Endothelial cell of umbilical vein (primary cell): Measurements from ENCODE around the gene IRX1. TPM values are rescaled to one million over a fixed set of nuclear protein-coding genes. Genes with fewer than 3 reads are reported as not detected.

Source experiments
- BruUV-seq: library from RNA; stranded (reverse); fragments of 400-500 nt; replicated peaks from 2 replicates; lab custom pipeline; 2021; lab: Mats Ljungman, UMichigan
- CTCF ChIA-PET: fragments of 300-600, 350-600 bp; sonication (Branson Sonifier 250); formaldehyde crosslinking; loops from one replicate; lab custom pipeline; 2021; ENCODE audit warnings: antibody characterized with exemption, inconsistent platforms; lab: Charles Lee
- POLR2A ChIA-PET: fragments of 300-600, 350-600 bp; sonication (Branson Sonifier 250); formaldehyde crosslinking; loops from one replicate; lab custom pipeline; 2021; ENCODE audit warnings: antibody characterized with exemption, inconsistent platforms; lab: Charles Lee
- DNase-seq: peaks from one replicate; pipeline ENCODE4 v3.0.0-alpha.2; 2011; ENCODE audit warnings: low read depth, low spot score
- FAIRE-seq: peaks from 2 replicates; lab custom pipeline; 2011; peaks lifted over from hg19 to GRCh38; lab: Jason Lieb, UNC
- H2AFZ ChIP-seq: 2 replicates; pipeline ENCODE4 v1.6.0; 2012; ENCODE audit warnings: low read depth, low read length, control low read depth, inconsistent platforms
- H3K27ac ChIP-seq: 2 replicates; pipeline ENCODE4 v1.5.1; 2011; ENCODE audit warnings: low read depth, mild to moderate bottlenecking, control low read depth, low read length, moderate library complexity; ENCODE audit not compliant: insufficient read depth
- H3K27me3 ChIP-seq, 2 experiments: 2 replicates each; pipeline versions ENCODE4 v1.6.0 to v1.6.1; 2011; ENCODE audit warnings: low read length in 2 of 2, mixed read lengths in 1 of 2; ENCODE audit not compliant: control insufficient read depth in 2 of 2, insufficient read depth in 2 of 2
- H3K36me3 ChIP-seq, 2 experiments: 2 replicates in 1 of 2; 3 replicates in 1 of 2; pipeline ENCODE4 v1.5.1; 2011; ENCODE audit warnings: low read length in 2 of 2, mild to moderate bottlenecking in 1 of 2, moderate library complexity in 1 of 2; ENCODE audit not compliant: control insufficient read depth in 2 of 2, insufficient read depth in 2 of 2; ENCODE audit errors: extremely low read depth in 1 of 2
- H3K4me1 ChIP-seq: 3 replicates; pipeline ENCODE4 v1.5.1; 2011; ENCODE audit warnings: mild to moderate bottlenecking, low read length; ENCODE audit not compliant: control insufficient read depth, insufficient read depth; ENCODE audit errors: extremely low read depth
- H3K4me2 ChIP-seq: 2 replicates; pipeline ENCODE4 v1.6.1; 2011; ENCODE audit warnings: low read length, control low read depth, mixed read lengths; ENCODE audit not compliant: insufficient read depth
- H3K4me3 ChIP-seq, 3 experiments: fragments of 200-600 bp in 1 of 3; sonication (generic), shearing (Covaris generic) in 1 of 3; replicated peaks in 1 of 3; 2 replicates each; pipeline ENCODE4 v1.5.1; 2011 to 2016; ENCODE audit warnings: control low read depth in 3 of 3, low read length in 3 of 3, mild to moderate bottlenecking in 2 of 3, inconsistent platforms in 1 of 3, low read depth in 1 of 3, moderate library complexity in 1 of 3; ENCODE audit not compliant: insufficient read depth in 1 of 3
- H3K79me2 ChIP-seq: 2 replicates; pipeline ENCODE4 v1.6.0; 2012; ENCODE audit warnings: low read length, inconsistent platforms; ENCODE audit not compliant: control insufficient read depth, insufficient read depth
- H3K9ac ChIP-seq: replicated peaks from 2 replicates; pipeline ENCODE3; 2011; ENCODE audit warnings: low read length, control low read depth; ENCODE audit not compliant: insufficient read depth; ENCODE audit errors: extremely low read depth
- H3K9me1 ChIP-seq: replicated peaks from 3 replicates; pipeline ENCODE4 v1.6.0; 2011; ENCODE audit warnings: mild to moderate bottlenecking, low read length; ENCODE audit not compliant: control insufficient read depth, insufficient read depth; ENCODE audit errors: extremely low read depth
- H3K9me3 ChIP-seq: replicated peaks from 2 replicates; pipeline ENCODE4 v1.5.1; 2012; ENCODE audit warnings: low read length, inconsistent platforms; ENCODE audit not compliant: control insufficient read depth, insufficient read depth
- H4K20me1 ChIP-seq: replicated peaks from 2 replicates; pipeline ENCODE3; 2011; ENCODE audit warnings: mild to moderate bottlenecking, low read length; ENCODE audit not compliant: control insufficient read depth, insufficient read depth; ENCODE audit errors: extremely low read depth
- CTCF ChIP-seq, 2 donors: IDR thresholded peaks; 1 replicate in 1 of 2; 2 replicates in 1 of 2; pipeline ENCODE4 v1.5.1; 2011; ENCODE audit warnings: low read length in 2 of 2, mild to moderate bottlenecking in 2 of 2, moderate library complexity in 2 of 2, control low read depth in 1 of 2, inconsistent platforms in 1 of 2, low read depth in 1 of 2; ENCODE audit not compliant: insufficient read depth in 1 of 2; ENCODE audit errors: extremely low read depth in 1 of 2
- EZH2 ChIP-seq: IDR thresholded peaks from 2 replicates; pipeline ENCODE4 v1.6.1; 2012; ENCODE audit warnings: borderline replicate concordance, low read depth, mild to moderate bottlenecking, moderate library complexity, low read length, inconsistent platforms; ENCODE audit not compliant: severe bottlenecking
- FOS ChIP-seq: IDR thresholded peaks from 2 replicates; pipeline ENCODE4 v1.6.1; 2011; ENCODE audit warnings: mild to moderate bottlenecking, low read length, moderate library complexity, borderline replicate concordance; ENCODE audit not compliant: insufficient read depth
- GATA2 ChIP-seq: IDR thresholded peaks from 2 replicates; pipeline ENCODE4 v1.7.0; 2011; ENCODE audit warnings: low read depth, mild to moderate bottlenecking, moderate library complexity, mixed read lengths, low read length; ENCODE audit not compliant: insufficient read length, insufficient read depth
- JUN ChIP-seq: IDR thresholded peaks from 2 replicates; pipeline ENCODE4 v1.6.1; 2011; ENCODE audit warnings: borderline replicate concordance, low read depth; ENCODE audit not compliant: insufficient read length, insufficient read depth
- MAX ChIP-seq: IDR thresholded peaks from 2 replicates; pipeline ENCODE4 v1.6.1; 2011; ENCODE audit not compliant: insufficient read depth, insufficient read length
- POLR2AphosphoS5 ChIP-seq: IDR thresholded peaks from 2 replicates; pipeline ENCODE4 v1.6.1; 2012; ENCODE audit warnings: low read depth, mild to moderate bottlenecking, control low read depth, low read length, moderate library complexity; ENCODE audit not compliant: insufficient read depth
- dilution Hi-C: fragments of 300-500 bp; cut with MboI; formaldehyde crosslinking; loops from one replicate; pipeline ENCODE4 v1.15.0; 2019; ENCODE audit warnings: low sequenced_read_pairs; ENCODE audit not compliant: extremely low pct_ligation_motif_present
- intact Hi-C: fragments of 100-400 bp; cut with micrococcal nuclease; formaldehyde crosslinking; loops from one replicate; pipeline ENCODE4 v1.10.0; 2022
- polyA plus RNA-seq, 4 experiments: library from polyadenylated mRNA; depleted of rRNA in 3 of 4; stranded (reverse) in 3 of 4; unstranded in 1 of 4; fragments of >200 nt; gene quantifications; 2 replicates each; pipeline versions ENCODE4 v1.2.1 to v1.2.3, GENCODE V29; 2011 to 2012; ENCODE audit warnings: missing spikeins in 1 of 4
- total RNA-seq: library from RNA; stranded (reverse); gene quantifications from 2 replicates; pipeline ENCODE4 v1.2.3, GENCODE V29; 2021

Gene IRX1
- total and polyA plus RNA-seq, 2 donors (not counting 3 experiments of a cell fraction or from before 2014, with no cell fraction given): not detected

- FAIRE-seq: no peak
- Histone ChIP-seq H3K9ac (no peak overlapping the region), H3K27ac (no peak overlapping the region), H2AFZ (no peak overlapping the region), H4K20me1 (no peaks in the 10 kb centered on the region), H3K79me2 (no peaks in the 10 kb centered on the region), H3K4me3 (no peak overlapping the region), H3K4me2 (no peak overlapping the region), H3K36me3 (no peaks in the 10 kb centered on the region), H3K4me1 (no peaks in the 10 kb centered on the region), H3K27me3 (no peaks in the 10 kb centered on the region), H3K9me3 (peaks cover 2% of the 10 kb centered on the region), H3K9me1 (no peaks in the 10 kb centered on the region)
- TF ChIP-seq CTCF (IDR thresholded peaks at IDR 0.05; ENCODE audit: extremely low read depth in 1 of 2, insufficient read depth in 1 of 2, low read depth in 1 of 2, low read length in 2 of 2): no peak
- no peak for TF ChIP-seq POLR2AphosphoS5
- TF ChIP-seq GATA2: no peak
- no peak for TF ChIP-seq JUN
- TF ChIP-seq FOS: no peak
- TF ChIP-seq MAX: no peak
- TF ChIP-seq EZH2: no peak
- ChIA-PET POLR2A (no interaction called here), CTCF (no interaction called here)
- BruUV-seq: no TSS peak
- intact Hi-C loops: no loop called here
- no peak for DNase-seq
- dilution Hi-C loops: no loop called here
These were observed 23.9 kb downstream of the IRX1 start for GRCh38 chr5:3619579-3619978.
